ENCODE data around the gene ZDHHC7. TPM values are rescaled to one million over a fixed set of nuclear protein-coding genes. Genes with fewer than 3 reads are reported as not detected.

ZDHHC7 gene
- total RNA-seq, 2 experiments from 2014 or later, result 22.5 to 24.3 TPM

DNA sequence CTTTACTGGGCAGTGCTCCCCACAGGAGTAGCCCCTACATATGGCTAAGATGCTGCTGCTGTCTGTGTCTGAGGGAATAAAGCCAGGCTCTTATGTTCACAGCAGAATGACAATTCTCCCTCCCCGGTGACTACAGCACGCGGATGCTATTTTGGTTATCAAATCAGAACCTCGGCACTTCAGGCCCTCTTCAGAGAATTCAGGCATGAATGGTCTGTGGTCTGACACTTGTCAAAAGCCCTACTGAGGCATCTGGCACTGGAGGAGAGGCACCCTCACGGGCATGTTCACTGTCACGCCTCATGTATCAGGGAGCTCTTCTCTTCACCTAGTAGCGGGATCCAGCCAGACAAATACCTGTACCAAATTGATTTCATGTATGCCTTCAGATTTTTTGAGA, 46.6 kb upstream of the ZDHHC7 start:
- Histone ChIP-seq H3K9me3 (ENCODE audit: low read length) (no peaks in the 10 kb centered on the region), H3K4me1 (ENCODE audit: insufficient read depth, low read length, poor library complexity, severe bottlenecking) (peaks cover 37% of the 10 kb centered on the region), H2AFZ (ENCODE audit: low read length) (no peak overlapping the region), H3K4me2 (ENCODE audit: low read length) (peak overlapping the region; percentile 60), H3K4me3 (ENCODE audit: low read depth, low read length, poor library complexity, severe bottlenecking) (peak overlapping the region; percentile 5), H3K36me3 (ENCODE audit: insufficient read depth, low read length) (no peaks in the 10 kb centered on the region), H3K79me2 (ENCODE audit: insufficient read depth, low read depth, low read length) (no peaks in the 10 kb centered on the region), H4K20me1 (ENCODE audit: insufficient read depth, low read length) (no peaks in the 10 kb centered on the region), H3K27ac (ENCODE audit: low read depth, low read length, poor library complexity, severe bottlenecking) (no peak overlapping the region), H3K9me2 (ENCODE audit: insufficient read depth, low read length) (no peaks in the 10 kb centered on the region)
- intact Hi-C loops (cut with micrococcal nuclease; ENCODE audit: unreplicated experiment), result no loop called here
- ChIA-PET CTCF (ENCODE audit: unreplicated experiment) (no interaction called here), POLR2A (no interaction called here)
- peak; percentile 76 for DNase-seq (ENCODE audit: low spot score)
- TF ChIP-seq, protein P1, sequence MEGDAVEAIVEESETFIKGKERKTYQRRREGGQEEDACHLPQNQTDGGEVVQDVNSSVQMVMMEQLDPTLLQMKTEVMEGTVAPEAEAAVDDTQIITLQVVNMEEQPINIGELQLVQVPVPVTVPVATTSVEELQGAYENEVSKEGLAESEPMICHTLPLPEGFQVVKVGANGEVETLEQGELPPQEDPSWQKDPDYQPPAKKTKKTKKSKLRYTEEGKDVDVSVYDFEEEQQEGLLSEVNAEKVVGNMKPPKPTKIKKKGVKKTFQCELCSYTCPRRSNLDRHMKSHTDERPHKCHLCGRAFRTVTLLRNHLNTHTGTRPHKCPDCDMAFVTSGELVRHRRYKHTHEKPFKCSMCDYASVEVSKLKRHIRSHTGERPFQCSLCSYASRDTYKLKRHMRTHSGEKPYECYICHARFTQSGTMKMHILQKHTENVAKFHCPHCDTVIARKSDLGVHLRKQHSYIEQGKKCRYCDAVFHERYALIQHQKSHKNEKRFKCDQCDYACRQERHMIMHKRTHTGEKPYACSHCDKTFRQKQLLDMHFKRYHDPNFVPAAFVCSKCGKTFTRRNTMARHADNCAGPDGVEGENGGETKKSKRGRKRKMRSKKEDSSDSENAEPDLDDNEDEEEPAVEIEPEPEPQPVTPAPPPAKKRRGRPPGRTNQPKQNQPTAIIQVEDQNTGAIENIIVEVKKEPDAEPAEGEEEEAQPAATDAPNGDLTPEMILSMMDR (conservative IDR thresholded peaks at IDR 0.05; ENCODE audit: low read length), result no peak
- TF ChIP-seq EZH2phosphoT487 (IDR thresholded peaks at IDR 0.05; ENCODE audit: borderline replicate concordance, low read depth, low read length), result no peak
- BruUV-seq (replicated peaks), result no TSS peak

DNA sequence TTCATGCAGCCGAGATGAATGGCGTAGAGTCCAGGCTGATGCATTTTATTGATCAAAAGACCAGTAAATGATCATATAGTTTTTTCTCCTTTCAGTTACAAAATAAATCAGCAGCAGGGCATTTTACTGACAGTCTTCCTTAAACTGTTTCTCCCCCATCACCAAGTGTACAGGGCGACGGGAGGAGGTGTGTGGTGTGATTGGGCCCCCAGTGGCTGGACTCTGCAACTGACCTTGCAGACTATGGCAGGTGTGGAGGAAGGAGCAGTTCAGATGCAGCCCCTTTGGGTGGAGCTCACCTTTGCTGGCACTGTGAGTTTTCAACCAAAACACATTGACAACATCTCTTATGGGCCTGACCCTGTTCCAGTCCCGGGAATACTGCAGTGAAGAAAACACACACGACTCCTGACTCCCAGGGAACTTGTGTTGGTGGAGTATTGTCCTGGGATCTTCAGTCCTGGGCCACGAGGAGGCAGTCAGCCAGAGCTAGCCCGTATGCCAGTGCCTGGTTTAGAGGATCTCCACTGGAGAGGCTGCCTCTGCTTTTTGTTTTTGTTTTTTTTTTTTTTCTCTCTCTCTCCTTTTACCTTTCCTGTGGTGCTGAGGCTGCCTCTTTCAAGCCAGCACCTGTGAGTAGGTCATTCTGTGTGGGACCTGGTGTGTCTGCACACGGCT, 46.0 kb upstream of the ZDHHC7 start:
- Histone ChIP-seq H3K79me2 (ENCODE audit: insufficient read depth, low read depth, low read length) (no peaks in the 10 kb centered on the region), H3K9me3 (ENCODE audit: low read length) (no peaks in the 10 kb centered on the region), H3K4me1 (ENCODE audit: insufficient read depth, low read length, poor library complexity, severe bottlenecking) (peaks cover 37% of the 10 kb centered on the region), H3K4me3 (ENCODE audit: low read depth, low read length, poor library complexity, severe bottlenecking) (peak overlapping the region; percentile 5), H4K20me1 (ENCODE audit: insufficient read depth, low read length) (no peaks in the 10 kb centered on the region), H2AFZ (ENCODE audit: low read length) (no peak overlapping the region), H3K4me2 (ENCODE audit: low read length) (peak overlapping the region; percentile 60), H3K9me2 (ENCODE audit: insufficient read depth, low read length) (no peaks in the 10 kb centered on the region), H3K36me3 (ENCODE audit: insufficient read depth, low read length) (no peaks in the 10 kb centered on the region), H3K27ac (ENCODE audit: low read depth, low read length, poor library complexity, severe bottlenecking) (no peak overlapping the region)
- ChIA-PET POLR2A (interaction anchor here (0.7 to 1.4 kb wide), 2 partner anchors 48 to 82 kb away, joined by 3 read pairs; no protein-coding TSS in a partner anchor), CTCF (ENCODE audit: unreplicated experiment) (no interaction called here)
- TF ChIP-seq, protein P1 (conservative IDR thresholded peaks at IDR 0.05; ENCODE audit: low read length), result peak; percentile 65
- no peak for TF ChIP-seq EZH2phosphoT487 (IDR thresholded peaks at IDR 0.05; ENCODE audit: borderline replicate concordance, low read depth, low read length)
- intact Hi-C loops (cut with micrococcal nuclease; ENCODE audit: unreplicated experiment), result no loop called here
- no TSS peak for BruUV-seq (replicated peaks)
- DNase-seq (ENCODE audit: low spot score), result peak; percentile 45

DNA sequence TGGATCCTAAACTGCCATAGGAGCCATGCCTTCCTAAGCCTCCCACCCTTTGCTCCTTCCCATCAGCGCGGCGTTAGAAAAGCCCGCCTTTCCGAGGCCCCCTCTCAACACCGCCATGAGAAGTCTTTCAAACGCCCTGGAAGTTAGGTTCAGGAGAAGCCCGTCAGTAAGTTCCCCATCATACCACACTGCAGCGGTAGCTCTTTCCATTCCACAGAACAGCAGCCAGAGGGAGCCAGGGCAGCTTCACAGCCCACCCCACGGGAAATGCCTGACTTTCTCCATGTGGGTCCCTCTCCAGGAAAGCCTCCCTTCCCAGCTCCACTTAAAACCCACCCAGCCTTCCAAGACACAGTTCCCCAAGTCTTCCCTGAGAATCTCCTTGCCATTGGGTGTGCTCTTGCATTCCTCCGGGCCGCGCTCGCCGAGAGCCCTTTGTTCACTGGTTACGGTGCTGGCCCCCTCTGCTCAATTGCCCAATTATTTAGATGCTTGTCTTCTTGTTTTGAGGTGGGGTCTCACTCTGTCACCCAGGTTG, 44.9 kb upstream of the ZDHHC7 start:
- CTCF ChIA-PET (ENCODE audit: unreplicated experiment), result interaction anchor here (0.6 kb wide), 1 partner anchor 80 kb away, joined by 3 read pairs; no protein-coding TSS in a partner anchor
- Histone ChIP-seq H4K20me1 (ENCODE audit: insufficient read depth, low read length) (no peaks in the 10 kb centered on the region), H3K4me3 (ENCODE audit: low read depth, low read length, poor library complexity, severe bottlenecking) (no peak overlapping the region), H3K27ac (ENCODE audit: low read depth, low read length, poor library complexity, severe bottlenecking) (no peak overlapping the region), H3K79me2 (ENCODE audit: insufficient read depth, low read depth, low read length) (no peaks in the 10 kb centered on the region), H3K36me3 (ENCODE audit: insufficient read depth, low read length) (no peaks in the 10 kb centered on the region), H3K9me2 (ENCODE audit: insufficient read depth, low read length) (no peaks in the 10 kb centered on the region), H3K4me1 (ENCODE audit: insufficient read depth, low read length, poor library complexity, severe bottlenecking) (peaks cover 37% of the 10 kb centered on the region), H3K4me2 (ENCODE audit: low read length) (no peak overlapping the region), H3K9me3 (ENCODE audit: low read length) (no peaks in the 10 kb centered on the region), H2AFZ (ENCODE audit: low read length) (peak overlapping the region; percentile 71; the same call in 1 of the 2 replicates)
- POLR2A ChIA-PET, result interaction anchor here (1.4 kb wide), 1 partner anchor 49 kb away, joined by 3 read pairs; no protein-coding TSS in a partner anchor
- BruUV-seq (replicated peaks), result no TSS peak
- no peak for TF ChIP-seq EZH2phosphoT487 (IDR thresholded peaks at IDR 0.05; ENCODE audit: borderline replicate concordance, low read depth, low read length)
- TF ChIP-seq, protein P1 (conservative IDR thresholded peaks at IDR 0.05; ENCODE audit: low read length), result peak; percentile 55
- DNase-seq (ENCODE audit: low spot score), result peak; percentile 14
- intact Hi-C loops (cut with micrococcal nuclease; ENCODE audit: unreplicated experiment), result no loop called here
